Coronary artery (tissue), 2 donors: ENCODE measurements around the gene NACAD.

Source experiments
- DNase-seq: peaks from one replicate; pipeline ENCODE4 v3.0.0-alpha.2; 2017; ENCODE audit warnings: low spot score
- H3K27ac ChIP-seq, 2 donors: fragments of 200-600 bp; sonication (generic); one replicate each; pipeline ENCODE4 v1.5.1; 2016 to 2019
- H3K4me3 ChIP-seq: fragments of 200-600 bp; sonication (generic); 2 replicates; pipeline ENCODE4 v1.5.1; 2016; ENCODE audit warnings: mild to moderate bottlenecking, moderate library complexity
- TF ChIP-seq, protein P1 (sequence below): fragments of 200-600 bp; sonication (generic); IDR thresholded peaks from one replicate; pipeline ENCODE4 v1.5.1; 2019; ENCODE audit warnings: antibody characterized with exemption

Gene NACAD

DNA sequence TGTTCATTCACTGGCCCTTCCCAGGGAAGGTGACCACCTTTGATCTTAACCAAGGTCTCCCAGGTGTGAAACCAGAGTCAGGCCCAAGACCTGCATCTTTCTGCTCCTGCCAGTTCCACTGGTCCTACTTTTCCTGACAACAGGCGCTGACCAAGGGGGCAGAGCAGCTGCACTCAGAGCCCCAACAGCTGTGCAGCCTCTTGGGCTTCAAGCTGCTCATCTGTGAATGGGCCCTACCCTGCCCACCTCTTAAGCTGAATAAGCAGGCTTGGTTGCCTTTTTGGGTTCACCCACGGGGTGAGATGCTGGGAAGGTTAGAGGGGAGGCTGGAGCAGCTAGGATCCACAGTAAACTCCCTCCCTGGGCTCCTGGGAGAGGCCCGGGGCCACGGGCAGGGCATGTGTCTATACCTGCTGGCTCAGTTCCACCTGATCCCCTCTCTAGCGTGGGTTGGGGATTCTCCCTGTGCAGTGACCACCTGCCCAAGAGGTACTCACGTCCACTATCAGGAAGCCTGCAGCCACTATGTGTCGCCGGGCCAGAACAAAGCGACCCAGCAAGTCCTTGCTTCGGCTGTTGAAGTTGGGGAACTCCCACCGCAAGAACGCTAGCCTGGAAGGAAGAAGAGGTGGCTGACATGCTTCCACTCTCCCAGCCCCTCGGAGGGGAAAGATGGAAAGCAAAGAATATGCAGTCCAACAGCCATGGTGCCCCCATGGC is 12.2 kb upstream of the NACAD start:
- Histone ChIP-seq H3K27ac (no peak overlapping the region), H3K4me3 (no peak overlapping the region)
- TF ChIP-seq, protein P1, sequence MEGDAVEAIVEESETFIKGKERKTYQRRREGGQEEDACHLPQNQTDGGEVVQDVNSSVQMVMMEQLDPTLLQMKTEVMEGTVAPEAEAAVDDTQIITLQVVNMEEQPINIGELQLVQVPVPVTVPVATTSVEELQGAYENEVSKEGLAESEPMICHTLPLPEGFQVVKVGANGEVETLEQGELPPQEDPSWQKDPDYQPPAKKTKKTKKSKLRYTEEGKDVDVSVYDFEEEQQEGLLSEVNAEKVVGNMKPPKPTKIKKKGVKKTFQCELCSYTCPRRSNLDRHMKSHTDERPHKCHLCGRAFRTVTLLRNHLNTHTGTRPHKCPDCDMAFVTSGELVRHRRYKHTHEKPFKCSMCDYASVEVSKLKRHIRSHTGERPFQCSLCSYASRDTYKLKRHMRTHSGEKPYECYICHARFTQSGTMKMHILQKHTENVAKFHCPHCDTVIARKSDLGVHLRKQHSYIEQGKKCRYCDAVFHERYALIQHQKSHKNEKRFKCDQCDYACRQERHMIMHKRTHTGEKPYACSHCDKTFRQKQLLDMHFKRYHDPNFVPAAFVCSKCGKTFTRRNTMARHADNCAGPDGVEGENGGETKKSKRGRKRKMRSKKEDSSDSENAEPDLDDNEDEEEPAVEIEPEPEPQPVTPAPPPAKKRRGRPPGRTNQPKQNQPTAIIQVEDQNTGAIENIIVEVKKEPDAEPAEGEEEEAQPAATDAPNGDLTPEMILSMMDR = no peak
- DNase-seq = no peak

DNA sequence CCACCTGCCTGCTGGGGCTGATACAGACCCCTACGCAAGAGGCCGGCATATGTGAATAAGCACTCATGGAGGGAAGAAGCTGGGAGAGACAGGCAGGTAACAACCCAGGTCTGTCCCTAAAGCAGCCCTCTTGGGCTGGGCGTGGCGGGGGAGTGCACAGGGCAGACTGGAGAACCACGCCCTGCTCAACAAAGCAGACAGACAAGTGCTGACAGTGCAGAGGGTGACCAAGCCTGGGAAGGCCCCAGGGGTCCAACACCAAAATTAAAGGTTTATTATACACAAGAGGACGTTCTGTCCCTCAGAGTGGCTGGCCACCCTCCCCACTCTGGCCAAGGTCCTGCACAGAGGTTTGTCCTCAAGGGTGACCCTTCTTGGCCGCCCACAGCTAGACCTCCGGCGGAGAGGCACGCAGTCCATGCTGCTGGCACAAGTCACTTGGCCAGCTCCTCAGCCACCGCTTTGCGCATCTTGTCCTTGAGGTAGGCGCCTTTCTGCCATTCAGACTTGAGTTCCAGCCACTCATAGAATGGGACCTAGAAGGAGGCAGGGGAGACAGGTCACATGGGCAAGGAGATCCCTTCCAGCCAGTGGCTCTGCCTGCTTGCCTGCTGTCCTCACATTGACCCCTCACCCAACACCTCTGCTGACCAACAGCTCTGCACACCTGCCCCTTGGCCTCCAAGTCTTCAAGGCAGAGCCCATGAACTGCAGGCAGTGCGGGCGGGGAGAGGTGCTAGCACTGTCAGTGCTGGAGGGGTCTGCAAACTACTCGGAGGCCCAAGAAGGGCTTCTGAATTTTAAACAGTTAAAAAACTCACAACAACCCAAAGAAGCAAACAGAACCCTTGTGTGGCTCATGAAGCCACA is 11.4 kb upstream of the NACAD start:
- TF ChIP-seq, protein P1 = no peak
- DNase-seq = no peak
- H3K27ac ChIP-seq = no peak overlapping the region
- no peak overlapping the region for H3K4me3 ChIP-seq

DNA sequence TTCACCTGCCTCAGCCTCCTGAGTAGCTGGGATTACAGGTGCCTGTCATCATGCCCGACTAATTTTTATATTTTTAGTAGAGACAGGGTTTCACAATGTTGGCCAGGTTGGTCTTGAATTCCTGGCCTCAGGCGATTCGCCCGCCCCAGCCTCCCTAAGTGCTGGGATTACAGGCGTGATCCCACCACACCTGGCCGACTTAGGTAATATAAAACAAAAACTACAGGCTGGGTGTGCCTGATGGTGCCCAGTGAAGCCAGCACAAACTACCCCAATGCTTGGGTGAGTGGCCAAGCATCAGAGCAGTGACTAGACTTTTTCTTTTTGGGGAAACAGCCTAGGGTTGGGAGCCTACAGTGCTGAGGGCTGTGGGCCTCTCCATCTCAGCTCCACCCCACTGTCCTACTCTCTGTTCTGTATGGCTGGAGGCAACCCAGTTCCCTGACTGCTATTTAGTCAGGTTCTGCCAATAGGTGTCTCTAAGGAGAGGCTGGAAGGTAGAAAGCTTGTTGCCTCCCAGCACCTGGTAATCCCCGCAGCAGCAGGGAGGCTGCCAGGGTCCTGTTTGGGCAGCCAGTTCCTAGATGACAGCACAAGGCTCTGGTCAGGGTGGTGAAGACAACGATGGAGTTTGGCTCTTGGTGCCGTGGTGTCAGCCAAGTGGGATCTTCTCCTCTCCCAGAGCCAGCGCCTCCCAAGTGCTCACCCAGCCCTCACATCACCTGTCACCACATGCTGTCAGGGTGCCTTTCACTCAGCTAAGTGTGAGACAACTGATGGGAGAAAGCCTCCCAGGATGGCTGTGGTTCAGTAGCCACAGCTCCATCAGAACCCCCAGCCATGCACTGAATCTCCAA is 10.4 kb upstream of the NACAD start:
- no peak for DNase-seq
- H3K4me3 ChIP-seq = no peak overlapping the region
- no peak overlapping the region for H3K27ac ChIP-seq
- TF ChIP-seq, protein P1 = no peak

DNA sequence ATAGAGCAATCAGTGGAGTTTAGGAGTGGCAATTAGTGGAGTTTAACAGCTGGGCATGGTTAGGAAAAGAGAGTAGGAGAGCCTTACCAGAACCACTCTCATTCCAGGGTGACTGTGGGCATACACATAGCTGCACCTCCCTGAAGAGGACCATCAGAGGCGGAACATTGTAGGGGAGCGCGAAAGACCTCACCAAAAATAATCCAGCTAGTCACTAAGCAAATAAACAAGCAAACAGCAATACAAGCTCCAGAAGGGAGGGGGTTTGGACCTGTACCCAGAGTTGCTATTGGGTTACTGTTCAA is 4.1 kb upstream of the NACAD start:
- no peak for DNase-seq
- TF ChIP-seq, protein P1 = no peak

DNA sequence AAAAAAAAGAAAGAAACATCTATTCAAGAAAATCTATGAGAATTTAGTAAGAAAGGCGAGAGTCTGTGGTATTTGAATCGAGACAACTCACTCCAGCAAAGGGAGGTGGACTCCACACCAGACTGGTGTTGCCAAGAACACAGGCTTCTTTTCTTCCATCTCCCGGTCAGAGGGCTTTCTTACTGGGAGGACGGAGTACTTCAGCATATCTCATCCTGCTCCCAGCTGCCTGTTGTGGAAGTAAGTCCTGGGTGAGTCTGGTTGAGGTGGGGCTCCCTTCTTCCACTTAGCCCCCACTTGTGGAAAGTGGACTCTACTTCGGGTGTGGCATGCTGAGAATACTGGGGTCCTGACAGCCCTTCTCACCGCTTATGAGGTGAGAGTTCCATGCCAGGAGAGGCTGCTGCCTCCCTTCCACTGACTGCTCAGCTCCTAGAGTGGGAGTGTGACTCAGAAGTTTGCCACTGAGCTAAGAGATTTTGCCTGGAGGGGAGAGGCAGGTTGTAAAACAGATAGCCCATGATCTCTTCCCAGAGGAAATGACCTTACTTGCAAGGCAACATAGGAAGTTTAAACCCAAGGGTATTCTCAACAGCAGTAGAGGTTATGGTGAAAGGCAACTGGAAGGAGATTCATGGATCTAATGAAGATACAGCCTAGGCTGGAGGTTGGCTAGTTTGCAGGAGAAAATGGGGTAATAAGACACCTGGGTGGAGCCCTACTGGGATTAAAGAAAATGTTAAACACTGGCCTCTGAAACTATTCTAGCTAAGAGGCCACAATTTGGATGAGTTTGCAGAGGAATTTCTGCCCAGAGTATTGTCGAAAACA is 3.5 kb upstream of the NACAD start:
- H3K27ac ChIP-seq = no peak overlapping the region
- TF ChIP-seq, protein P1 = no peak
- H3K4me3 ChIP-seq = no peak overlapping the region
- DNase-seq = no peak

More for the DNA sequence above, 4.1 kb upstream of the NACAD start:
- H3K4me3 ChIP-seq = no peak overlapping the region
- no peak overlapping the region for H3K27ac ChIP-seq

DNA sequence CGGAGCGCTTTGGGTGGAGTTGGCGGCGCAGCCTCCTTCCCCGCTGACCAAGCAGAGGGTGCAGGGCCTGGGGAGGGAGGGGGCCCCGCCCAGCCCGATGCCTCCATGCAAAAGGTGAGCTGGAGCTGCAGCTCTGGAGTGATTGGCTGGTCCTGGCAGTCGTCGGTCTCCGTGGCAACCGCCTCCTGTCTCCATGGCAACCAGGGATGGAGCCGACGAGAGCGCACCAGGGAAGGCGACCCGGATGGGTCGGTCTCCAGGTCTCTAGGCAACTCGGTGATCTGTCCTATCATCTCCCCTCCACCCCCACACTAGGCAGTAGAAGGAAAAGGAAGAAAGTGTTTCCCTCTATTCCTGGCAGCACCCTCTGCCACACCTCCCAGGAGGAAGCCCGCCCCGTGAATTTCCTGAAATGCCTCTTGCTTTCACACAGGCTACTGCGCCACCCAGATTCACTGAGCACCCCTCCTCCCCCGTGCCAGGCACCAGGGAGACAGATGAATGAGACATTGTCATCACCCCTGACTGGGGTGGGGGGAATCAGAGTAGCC is 647 bp upstream of the NACAD start:
- TF ChIP-seq, protein P1 = no peak
- peak overlapping the region; percentile 88 to 92 for H3K27ac ChIP-seq
- peak overlapping the region; percentile 80 for H3K4me3 ChIP-seq
- no peak for DNase-seq
